ENCODE data around the gene MEIS3.

The MEIS3 gene

DNA sequence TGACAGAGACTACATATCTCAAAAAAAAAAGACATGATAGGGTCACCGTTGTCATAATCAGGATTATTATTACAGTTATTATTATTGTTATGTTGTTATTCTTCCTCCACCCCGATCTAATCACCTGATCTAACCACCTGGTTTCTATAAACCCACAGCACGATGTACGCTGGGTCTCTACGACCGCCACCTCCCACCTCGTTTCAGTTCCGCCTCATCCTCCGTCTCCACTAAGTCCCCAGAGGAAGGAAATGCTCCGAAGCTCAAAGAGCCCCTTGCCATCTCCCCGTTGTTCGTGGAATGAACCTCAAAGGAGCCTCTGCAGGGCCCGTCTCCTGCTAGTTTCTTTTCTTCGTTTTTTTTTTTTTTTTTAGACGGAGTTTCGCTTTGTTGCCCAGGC is 15.9 kb upstream of the MEIS3 start:
- DNase-seq = no peak

GRCh38 chr19:47434088-47434487 is 14.8 kb upstream of the MEIS3 start:
- no peak for DNase-seq

GRCh38 chr19:47433121-47433520 is 13.8 kb upstream of the MEIS3 start:
- no peak for DNase-seq

GRCh38 chr19:47432499-47432898 is 13.2 kb upstream of the MEIS3 start:
- DNase-seq = no peak

DNA sequence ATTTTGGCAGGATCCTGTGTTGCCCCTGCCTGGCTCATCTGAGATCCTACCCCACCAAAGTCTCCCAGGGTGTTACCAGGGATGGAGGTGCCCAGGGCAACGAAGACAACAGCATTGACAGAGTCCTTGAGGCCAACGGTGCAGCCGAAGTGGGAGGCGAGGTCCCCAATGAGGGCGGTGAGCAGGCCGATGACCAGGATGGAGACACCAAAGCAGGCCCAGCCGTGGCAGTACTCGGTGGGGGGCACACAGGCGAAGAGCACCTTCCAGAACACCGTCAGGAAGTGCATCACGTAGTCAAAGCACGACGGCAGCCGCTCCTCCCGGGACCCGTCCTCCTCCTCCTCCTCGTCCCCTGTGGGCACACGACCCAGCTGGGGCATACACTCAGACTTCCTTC is 12.8 kb upstream of the MEIS3 start:
- no peak for DNase-seq

DNA sequence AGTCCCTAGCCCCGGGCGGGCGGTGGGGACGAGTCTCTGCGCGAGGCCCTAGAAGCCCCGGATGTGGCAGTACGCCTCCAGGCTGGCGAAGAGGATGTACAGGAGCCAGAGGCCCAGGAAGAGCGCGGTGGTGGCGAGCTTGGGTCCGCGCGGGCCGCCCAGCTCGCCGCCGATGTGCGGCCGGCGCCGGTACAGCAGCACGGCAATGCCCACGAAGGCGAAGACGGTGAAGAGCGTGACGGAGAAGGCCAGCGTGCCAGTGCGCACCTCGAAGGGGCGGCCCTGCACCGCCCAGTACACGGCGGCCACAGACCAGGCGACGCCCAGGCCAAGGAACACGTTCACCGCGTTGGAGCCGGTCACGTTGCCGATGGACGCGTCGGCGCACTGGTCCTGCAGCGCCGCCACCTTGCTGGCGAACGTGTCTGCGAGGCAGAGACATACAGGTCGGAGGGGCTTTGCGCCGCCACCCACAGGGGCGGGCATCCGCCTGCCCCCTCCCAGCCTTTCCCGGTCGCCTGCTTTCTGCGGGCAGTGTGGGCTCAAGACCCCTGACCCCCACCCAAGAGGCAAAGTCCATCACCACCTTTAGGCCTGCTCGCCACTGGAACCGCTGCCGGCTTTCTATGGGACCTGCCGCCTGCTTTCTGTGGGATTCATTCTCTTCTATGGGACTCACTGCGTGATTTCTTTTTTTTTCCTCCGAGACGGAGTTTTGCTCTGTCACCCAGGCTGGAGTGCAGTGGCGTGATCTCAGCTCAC is 10.9 kb upstream of the MEIS3 start:
- DNase-seq = peak; percentile 49

GRCh38 chr19:47429140-47429793 is 9.9 kb upstream of the MEIS3 start:
- DNase-seq = no peak

- peak; percentile 87 for DNase-seq
Measured at GRCh38 chr19:47428177-47428894, 9.0 kb upstream of the MEIS3 start.

- peak; percentile 60 for DNase-seq
Measured at GRCh38 chr19:47427241-47428176, 8.2 kb upstream of the MEIS3 start.

DNA sequence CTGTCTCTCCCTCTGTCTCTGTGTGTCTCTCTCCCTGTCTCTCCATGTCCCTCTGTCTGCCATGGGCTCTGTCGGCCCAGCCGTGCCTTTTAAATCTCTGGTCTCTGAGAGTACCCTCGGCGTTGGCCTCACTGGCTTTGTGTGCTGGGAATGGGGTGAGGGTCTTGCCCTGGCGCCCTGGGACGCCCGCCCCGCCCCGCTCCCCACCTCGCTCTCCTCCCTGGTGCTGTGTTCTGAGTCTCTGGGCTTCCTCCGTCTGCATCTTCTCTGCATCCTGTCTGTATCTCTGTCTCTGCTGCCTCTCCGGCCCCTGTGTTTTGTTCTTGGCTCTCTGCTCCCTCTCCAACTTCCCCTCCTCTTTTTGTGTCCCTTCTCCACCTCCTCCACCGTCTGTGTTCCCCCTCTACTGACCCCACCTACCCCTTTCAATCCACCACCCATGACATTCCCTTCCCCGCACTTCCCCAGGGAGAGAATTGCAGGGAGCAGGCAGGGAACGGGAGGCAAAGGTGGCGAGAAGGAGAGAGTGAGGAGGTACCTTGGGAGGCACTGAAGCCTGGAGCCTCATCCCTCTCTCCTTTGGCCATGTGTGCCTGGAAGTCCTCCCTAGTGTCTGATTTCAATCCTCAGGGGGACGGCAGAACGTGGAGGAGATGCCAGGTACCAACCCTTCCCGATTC is 4.0 kb upstream of the MEIS3 start:
- no peak for DNase-seq

DNA sequence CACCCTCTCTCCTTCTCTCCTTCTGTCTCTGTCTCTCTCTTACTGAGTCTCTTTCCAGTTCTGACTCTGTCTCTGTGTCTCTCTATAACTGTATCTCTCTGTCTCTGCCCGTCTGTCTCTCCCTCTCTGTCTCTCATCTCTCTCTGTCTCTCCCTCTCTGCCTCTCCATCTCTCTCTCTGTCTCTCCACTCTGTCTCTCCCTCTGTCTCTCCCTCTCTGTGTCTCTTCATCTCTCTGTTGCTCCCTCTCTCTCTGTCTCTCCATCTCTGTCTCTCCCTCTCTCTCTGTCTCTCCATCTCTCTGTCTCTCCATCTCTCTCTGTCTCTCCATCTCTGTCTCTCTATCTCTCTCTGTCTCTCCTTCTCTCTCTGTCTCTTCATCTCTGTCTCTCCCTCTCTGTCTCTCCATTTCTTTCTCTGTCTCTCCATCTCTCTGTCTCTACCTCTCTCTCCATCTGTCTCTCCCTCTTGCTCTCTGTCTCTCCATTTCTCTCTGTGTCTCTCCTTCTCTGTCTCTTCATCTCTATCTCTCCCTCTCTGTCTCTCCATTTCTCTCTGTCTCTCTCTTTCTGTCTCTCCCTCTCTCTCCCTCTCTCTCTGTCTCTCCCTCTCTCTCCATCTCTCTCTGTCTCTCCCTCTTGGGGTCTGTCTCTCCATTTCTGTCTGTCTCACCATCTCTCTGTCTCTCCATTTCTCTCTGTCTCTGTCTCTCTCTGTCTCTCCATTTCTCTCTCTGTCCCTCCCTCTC is 3.3 kb upstream of the MEIS3 start:
- no peak for DNase-seq

DNA sequence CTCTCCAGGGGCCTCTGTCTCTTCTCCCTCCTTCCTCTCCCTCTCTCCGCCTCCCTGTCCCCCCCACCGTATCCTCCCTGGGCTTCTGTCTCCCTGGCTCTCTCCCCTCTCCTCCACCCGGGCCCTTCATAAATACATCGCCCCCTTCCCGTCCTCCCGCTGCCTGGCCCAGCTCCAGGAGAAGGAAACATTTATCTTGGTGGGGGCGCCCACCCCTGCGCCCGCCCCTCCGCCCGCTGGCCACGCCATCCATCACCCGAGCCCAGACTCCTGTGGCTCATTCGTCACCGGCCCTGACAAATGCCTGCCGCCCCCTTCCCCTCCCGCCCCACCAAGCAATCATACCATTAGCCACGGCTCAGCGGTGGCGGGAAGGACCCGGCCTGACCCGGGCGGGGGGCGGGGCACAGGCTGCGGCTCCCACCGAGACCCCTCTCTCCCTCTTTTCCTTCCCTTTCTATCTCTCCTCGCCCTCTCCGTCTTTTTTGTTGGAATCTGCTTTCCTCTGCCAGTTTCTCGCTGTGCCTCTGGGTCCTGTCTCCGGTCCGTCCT is 2.6 kb upstream of the MEIS3 start:
- DNase-seq = no peak

GRCh38 chr19:47421244-47421786 is 2.0 kb upstream of the MEIS3 start:
- no peak for DNase-seq

DNA sequence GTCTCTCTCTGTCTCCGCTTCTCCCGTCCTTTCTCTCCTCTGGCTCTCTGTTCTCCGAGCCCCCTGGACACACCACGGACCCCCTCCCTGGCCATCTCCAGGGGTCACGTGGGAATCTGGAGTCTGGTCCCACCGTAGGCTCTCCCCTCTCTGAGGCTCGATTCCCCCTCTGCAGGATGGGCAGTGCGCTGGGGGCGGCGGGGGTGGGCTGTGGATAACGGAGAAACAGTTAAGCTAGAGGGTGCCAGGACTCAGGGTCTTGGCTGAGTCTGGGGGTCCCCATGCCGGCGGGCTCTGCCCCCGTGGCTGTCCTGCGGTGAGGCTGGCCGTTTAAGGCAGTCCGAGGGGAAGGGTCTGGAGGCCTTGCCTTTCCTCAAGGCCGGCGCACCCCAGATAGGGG is 462 bp upstream of the MEIS3 start:
- no peak for DNase-seq

- no peak for DNase-seq
Measured at GRCh38 chr19:47418692-47419029, 666 bp downstream of the MEIS3 start.

DNA sequence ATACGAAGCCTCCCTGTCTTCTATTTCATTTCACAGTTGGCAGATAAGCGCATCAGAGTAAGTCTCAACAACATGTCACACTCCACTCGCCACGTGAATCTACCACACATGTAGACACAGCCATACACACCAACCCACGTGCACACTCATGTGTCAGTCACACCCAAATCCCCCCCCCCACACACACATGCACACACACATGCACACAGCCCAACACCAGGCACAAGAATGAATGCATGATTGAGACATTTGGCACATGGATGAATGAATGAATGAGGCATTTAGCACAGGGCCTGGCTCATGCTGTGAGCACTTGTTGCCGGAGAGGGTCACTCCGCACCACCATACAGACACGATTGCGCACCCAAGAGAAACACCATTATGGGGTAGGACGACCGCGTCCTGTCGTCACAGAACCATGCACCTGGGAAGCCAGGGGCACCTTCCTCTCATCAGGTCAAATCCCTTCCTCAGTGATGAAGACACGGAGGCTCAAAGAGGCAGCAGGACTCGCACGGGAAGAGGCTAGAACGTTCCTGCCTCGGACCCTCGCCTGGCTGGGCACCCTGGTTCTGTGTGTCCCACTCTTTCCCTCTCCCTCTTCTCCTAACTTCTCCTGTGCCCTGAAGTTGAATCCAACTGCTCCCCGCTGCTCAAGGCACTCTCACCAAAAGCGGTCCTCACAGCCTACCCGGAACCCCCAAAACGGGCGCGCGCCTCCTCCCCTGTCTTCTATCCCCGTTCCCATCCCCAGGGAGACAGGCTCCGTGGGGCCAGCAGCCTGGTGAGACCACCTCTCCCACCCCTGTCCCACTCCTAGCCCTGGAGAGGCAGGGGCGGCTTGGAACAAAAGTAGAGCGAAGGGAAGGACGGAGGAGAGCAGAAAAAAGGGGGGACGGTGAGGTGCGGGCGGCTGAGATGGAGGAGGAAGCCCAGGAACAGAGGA is 1.3 kb downstream of the MEIS3 start:
- no peak for DNase-seq

- no peak for DNase-seq
Measured at GRCh38 chr19:47417107-47417745, 2.1 kb downstream of the MEIS3 start.

DNA sequence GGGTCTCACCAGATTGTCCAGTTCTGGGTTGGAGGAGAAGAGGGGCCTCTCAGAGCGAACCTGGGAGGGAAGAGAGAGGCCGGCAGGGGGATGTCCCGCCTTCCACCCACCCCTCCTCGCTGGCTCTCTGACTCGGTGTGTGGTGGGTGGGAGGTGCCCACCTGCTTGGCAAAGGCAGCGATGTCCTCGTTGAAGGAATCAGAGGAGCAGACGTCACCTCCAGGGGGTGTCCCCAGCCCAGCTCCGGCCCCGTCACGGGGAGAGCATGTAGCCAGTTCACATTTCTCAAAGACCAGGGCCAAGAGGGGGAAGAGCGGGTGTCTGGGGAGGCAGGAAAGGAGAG is 2.7 kb downstream of the MEIS3 start:
- DNase-seq = no peak

- DNase-seq = no peak
Measured at GRCh38 chr19:47415953-47416642, 3.2 kb downstream of the MEIS3 start.

All from femur (tissue), 1 donor.